Measurements from ENCODE around the gene CLIC1.
A peak's percentile ranks its signal among the peaks of the same experiment; 100 is the strongest.
"Not testable (repeated sequence)": the region's sequence is repeated elsewhere in the genome, so short reads cannot be mapped to it uniquely, and the experiment has no call there.

The CLIC1 gene

DNA sequence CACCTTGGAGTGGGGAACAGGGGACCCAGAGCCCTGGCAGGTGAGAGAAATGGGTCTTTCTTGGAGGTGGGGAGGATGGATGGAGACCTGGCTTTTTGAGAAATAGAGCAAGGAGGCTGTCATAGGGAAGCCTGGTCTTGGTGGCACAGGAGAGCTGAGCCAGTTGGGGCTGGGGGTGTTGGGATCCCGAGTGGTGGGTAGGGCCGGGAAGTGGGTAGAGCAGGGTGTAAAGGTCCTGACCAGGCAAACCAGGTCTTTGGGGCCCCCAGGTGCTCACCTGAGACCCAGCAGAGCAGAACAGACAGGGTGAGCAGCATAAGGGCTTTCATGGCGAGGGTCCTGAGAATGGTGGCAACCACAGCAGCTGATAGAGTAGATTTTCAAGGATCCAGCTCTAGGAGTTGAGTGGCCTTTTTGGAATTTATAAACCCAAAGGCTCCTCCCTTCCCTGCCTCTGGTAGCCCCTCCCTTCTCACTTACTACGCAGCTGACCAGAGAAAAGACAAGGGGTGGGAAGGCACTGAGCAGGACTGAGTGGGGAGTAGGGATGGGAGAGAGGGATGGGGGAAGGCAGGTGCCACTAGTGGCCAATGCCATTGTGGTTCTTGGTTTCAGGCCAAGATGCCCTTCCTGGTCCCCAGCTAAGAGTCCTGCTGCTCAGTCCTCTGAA lies 14.8 kb downstream of the CLIC1 start, which contains the start of gene LY6G6C:
Gene LY6G6C (minus strand): TSS at position 396 of the 670 bp plus-strand sequence. CDS start 67 bp downstream, at position 329.
- no peak for DNase-seq

DNA sequence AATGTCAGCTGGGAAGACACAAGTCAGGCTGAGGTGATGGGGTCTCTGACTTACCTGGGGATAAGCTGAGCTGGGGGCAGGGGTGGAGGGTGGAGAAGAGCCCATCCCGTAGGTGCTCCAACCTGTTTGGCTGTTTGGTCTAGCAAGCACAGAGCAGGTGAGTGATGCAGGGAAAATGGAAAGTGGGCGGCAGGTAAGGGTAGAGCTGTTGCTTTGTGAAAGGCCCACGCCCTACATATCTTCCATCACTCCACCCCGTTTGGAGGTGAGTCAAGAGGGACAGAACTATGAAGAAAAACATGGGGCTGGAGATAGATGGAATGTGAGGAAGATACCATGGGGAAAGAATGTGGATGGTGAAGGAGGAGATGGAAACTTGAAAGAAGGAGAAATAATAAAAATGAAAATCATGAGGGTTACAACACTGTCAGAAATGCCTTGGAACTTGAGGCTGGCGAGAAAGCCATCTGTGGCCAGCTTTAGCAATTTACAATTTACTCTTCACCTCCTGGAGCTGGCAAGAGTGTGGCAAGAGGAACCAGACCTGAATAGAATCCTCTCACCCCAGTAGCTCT lies 16.0 kb downstream of the CLIC1 start:
- DNase-seq, result no peak

DNA sequence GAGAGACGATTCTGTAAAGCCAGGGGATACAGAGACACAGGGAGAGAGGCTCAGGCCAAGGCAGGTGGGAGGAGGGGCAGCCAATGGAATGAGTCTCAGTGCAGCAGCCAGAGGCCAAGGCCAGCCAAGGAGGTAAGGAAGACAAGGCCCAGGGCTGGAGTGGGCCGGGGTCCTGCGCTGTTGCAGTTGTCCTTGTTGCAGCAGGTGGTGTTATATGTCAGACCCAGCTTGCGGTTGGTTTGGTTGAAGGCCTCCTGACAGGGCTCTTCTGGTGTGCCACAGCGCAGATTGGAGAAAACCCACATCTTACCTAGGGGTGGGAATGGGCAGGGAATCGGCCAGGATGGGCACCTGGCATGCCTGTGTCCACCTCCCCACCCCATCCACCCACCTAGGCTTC lies 17.3 kb downstream of the CLIC1 start:
- DNase-seq, result no peak

DNA sequence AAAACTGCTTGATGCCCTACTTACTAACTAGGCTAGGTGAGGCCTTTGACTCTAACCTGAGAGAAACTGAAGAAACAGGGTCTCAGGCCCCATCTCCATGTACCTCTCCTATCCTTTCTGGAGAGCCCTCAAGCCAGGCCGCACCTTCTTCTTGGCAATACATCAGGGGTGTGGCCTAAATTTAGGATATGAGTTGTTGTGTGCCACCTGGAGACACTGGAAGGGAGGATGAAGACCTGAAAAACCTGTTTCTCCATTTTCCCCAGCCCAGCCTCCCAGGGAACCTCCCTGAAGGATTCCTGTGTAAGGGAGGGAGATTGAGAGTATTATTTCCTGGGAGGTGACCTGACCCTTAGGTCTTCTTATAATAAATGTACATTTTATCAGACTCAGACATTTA lies 18.1 kb downstream of the CLIC1 start:
- DNase-seq, result no peak

DNA sequence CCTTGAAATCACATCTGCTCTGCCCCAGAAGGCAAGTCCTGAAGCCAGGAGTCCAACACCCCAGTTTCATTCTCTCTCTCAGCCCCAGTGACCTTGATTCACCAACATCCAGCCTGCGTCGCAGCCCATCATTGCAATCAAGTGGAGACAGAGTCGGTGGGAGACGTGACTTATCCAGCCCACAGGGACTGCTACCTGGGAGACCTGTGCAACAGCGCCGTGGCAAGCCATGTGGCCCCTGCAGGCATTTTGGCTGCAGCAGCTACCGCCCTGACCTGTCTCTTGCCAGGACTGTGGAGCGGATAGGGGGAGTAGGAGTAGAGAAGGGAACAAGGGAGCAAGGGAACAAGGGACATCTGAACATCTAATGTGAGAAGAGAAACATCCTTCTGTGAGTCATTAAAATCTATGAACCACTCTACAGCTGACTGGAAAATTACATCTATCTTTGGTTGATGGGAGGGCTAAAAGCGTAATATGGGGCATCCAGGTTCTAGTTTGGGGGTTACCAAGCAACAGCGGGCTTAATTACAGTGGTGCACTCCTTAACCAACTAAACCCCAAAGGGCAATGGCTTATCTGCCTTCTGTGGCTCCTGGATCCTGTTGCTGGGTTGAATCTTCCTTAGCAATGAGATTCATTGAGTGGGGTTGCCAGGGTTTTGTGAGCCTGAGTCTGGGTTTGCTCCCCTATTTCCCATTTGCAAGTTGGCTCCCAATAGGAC lies 18.7 kb downstream of the CLIC1 start:
- DNase-seq, result no peak

DNA sequence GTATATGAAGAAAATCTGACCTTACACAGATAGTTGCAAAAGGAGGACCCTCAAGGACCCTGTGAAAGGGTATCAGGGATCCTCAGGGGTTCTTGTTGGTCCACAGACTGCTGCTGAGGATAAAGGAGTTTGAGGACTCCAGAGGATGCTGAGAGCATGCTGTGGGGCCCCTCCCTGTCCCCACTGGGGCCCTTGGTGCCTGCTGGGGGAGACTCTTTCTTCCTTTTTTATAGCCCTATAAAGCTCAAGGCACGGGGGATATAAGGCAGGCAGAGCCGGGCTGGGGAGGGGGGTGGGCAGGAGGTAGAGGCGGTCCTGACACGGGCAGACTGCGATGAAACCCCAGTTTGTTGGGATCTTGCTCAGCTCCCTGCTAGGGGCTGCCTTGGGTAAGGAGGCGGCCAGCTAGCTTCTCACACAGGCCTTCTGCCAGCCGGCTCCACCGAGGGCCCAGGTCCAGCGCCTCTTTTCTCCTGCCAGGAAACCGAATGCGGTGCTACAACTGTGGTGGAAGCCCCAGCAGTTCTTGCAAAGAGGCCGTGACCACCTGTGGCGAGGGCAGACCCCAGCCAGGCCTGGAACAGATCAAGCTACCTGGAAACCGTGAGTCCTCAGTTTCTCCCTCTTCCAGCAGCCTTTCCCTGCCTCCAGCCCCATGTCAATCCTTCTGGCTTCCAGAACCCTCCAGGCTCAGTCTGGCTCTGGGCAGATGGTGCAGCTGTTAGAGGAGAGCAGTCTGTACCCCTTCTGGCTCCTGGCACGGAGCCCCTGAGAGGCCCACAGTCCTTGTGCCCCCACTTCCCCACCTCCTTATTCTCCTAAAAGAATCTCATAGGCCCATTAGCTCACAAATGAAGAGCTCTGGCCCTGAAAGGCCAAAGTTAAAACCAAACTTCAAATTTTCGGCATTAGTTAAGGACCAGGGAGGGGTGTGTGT lies 21.0 kb downstream of the CLIC1 start, which contains the start of gene LY6G6D:
Gene LY6G6D (plus strand): TSS at position 327 of the 937 bp plus-strand sequence. CDS start 8 bp downstream, at position 335.
- no peak for DNase-seq

DNA sequence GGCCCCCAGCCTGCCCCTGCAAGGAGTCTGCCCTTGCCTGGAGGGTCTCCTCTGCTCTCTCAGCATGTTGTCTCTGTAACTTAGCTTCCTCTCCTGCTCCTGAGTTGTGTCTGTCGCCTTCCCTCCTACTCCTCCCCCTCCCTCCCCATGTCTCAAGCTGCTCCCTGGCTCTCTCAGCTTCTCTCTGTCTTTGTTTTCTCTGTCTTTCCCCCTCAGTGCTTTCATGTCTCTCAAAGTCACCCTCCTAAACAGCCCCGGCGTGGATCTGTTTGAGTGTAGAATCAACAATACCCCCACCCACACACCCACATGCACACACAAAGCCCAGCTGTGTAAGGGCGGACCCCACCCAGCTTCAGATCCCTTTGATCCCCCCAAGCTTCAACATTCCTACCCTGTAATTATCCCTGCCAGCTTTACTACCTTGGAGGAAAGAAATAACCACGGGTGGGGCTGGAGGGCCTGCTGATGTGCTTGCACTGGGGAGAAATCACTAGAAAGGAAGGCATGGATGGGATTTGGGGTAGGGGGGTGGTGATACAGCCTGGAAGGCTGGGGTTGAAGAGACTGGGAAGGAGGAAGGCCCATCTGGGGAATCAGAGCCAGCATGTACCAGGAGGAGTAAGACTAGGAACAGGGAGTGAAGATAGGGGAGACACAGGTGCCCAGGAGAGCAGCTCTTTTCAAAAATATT lies 22.2 kb downstream of the CLIC1 start:
- no peak for DNase-seq

DNA sequence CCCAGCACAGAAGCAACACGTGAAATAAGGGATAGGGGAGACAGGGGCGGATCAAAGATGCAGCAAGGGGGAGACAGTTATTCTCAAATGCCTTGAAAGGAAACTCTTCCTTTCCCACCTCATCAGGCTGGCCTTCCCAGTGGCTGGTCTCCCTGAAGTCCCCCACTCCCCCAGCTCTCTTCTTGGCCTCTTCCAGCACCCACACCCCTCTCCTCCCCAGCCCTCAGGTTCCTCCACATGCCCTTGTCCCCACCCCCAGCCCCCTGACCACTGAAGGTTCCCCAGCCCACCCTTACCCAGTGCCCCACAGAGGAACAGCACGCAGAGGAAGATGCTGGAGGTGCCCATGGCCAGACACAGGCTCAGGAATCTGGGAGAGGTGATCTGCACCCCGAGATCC lies 22.9 kb downstream of the CLIC1 start:
- no peak for DNase-seq

DNA sequence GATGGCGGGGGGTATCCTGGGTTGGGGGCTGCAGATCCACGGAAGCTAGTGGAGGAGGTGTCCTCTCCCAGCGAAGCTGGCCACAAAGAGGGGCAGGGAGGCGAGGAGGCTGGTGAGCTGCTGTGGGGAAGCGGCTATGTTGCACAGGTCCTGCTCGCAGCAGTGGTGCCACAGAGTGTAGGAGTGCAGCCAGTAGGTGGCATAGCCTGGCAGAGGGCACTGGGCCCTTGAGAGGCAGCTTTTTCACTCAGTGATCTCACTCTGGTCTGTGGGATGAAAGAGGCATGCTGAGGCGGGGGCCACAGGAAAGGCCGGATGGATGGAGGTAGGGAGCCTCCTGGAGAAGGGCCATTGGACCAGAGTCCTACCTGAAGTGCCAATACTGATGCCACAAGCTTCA lies 24.0 kb downstream of the CLIC1 start:
- DNase-seq, result no peak

DNA sequence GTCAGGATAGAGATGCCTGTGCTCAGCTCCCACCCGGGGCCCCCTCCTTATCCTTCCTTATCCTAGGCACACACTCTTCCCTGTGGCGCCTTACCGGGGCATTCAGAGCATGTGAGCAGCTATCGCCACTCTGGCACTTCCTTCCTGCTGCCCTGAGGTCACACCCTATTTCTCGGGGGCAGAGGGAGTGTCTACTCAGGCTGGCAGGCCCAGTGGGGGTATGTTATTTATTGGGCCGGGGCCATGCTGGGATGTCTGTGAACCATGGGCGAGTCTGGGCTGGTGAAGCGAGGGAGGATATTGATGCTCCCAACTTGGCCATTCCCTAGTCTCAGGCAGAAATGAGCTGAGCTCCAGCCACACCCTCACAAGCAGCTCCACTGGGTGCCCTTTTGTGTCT lies 25.1 kb downstream of the CLIC1 start:
- DNase-seq, result no peak

DNA sequence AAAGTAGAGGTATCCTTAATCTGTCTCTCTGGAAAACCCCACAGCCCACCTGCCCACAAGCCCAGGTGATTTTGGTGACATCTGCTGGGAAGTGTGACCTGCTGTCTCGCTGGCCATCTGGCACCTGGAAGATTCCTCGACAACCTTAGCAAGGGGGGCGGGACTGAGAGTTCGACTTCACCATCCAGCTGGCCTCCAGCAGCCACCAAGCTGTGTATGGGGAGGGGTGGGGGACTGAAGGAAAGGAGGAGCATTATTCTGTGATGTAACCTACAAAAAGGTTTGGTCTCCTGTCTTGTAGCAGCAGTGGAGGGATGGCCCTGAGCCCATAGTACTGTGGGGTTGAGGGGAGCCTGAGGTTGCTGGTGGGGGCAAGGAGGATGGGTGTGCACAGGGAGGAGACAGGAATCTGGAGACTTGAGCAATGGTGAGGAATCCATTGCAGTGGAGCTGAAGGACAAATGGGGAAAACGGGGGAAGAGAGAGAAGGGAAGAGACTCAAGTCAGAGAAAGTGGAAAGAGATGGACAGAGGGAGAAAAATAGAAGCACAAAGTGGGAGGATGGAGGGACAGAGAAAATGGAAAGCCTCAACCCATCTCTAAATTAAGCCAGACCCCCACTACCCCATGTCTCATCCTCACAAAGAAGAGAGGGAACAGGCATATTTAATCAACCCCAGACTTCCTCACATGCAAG lies 25.7 kb downstream of the CLIC1 start:
- DNase-seq, result no peak

DNA sequence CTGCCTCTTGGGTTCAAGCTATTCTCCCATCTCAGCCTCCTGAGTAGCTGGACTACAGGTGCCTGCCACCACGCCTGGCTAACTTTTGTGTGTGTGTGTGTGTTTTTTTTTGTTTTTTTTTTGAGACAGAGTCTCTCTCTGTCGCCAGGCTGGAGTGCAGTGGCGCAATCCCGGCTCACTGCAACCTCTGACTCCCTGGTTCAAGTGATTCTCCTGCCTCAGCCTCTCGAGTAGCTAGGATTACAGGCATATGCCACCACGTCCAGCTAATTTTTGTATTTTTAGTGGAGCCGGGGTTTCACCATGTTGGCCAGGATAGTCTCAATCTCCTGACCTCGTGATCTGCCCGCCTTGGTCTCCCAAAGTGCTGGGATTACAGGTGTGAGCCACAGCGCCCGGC lies 27.2 kb downstream of the CLIC1 start:
- not testable (repeated sequence) for DNase-seq

DNA sequence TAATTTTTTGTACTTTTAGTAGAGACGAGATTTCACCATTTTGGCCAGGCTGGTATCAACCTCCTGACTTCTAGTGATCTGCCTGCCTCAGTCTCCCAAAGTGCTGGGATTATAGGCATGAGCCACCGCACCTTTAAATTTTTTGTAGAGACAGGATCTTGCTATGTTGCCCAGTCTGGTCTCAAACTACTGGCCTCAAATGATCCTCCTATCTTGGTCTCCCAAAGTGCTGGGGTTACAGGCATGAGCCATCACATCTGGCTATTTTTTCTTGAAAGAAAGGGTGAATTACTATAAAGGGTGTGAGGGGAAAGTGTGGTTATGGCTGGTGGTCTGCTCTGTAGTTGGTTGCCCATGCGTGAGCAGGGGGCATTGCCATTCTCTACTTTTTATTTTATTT lies 28.1 kb downstream of the CLIC1 start:
- no peak for DNase-seq

DNA sequence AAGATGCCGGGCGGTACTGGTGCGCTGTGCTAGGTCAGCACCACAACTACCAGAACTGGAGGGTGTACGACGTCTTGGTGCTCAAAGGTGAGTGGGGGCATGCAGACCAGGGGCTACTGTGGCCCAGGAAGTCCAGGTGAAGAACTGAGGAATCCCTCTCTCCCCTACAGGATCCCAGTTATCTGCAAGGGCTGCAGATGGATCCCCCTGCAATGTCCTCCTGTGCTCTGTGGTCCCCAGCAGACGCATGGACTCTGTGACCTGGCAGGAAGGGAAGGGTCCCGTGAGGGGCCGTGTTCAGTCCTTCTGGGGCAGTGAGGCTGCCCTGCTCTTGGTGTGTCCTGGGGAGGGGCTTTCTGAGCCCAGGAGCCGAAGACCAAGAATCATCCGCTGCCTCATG lies 28.6 kb downstream of the CLIC1 start:
- no peak for DNase-seq

DNA sequence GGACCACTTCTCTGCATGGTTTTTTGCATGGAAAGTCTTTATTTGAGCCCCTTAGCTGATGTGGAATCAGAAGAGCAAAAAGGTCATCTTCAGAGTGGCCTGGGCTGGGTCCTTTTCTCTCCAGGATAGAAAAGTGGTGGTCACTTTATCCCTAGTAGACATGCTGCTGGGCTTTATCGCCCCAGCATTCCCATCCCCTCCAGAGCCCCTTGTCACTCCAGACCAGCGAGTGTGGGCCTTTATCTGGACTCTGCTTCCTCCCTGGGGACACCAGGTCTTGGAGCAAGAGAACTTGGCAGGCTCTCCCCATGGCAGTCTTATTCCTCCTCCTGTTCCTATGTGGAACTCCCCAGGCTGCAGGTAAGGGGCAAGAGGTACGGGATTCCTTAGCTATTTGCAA lies 29.7 kb downstream of the CLIC1 start, which contains the start of gene LY6G6F:
Gene LY6G6F (plus strand): TSS at position 268 of the 400 bp plus-strand sequence. CDS start 41 bp downstream, at position 309.
- DNase-seq, result no peak

DNA sequence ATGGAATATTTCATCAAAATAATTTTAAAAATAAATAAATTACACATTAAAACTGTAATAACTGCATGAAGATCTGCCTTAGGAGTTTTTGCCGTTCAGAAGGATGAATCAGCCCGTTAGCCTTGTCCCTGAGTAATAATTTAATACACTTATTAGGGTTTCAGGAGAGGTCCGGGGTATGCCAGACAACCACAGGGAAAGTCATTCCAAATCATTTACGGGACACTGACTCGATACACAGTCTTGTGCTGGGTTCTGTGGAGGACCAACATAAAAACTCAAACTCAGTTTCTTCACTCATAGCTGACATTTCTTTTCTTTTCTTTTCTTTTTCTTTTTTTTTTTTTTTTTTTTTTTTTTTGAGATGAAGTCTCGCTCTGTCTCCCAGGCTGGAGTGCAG lies 30.4 kb downstream of the CLIC1 start:
- no peak for DNase-seq

DNA sequence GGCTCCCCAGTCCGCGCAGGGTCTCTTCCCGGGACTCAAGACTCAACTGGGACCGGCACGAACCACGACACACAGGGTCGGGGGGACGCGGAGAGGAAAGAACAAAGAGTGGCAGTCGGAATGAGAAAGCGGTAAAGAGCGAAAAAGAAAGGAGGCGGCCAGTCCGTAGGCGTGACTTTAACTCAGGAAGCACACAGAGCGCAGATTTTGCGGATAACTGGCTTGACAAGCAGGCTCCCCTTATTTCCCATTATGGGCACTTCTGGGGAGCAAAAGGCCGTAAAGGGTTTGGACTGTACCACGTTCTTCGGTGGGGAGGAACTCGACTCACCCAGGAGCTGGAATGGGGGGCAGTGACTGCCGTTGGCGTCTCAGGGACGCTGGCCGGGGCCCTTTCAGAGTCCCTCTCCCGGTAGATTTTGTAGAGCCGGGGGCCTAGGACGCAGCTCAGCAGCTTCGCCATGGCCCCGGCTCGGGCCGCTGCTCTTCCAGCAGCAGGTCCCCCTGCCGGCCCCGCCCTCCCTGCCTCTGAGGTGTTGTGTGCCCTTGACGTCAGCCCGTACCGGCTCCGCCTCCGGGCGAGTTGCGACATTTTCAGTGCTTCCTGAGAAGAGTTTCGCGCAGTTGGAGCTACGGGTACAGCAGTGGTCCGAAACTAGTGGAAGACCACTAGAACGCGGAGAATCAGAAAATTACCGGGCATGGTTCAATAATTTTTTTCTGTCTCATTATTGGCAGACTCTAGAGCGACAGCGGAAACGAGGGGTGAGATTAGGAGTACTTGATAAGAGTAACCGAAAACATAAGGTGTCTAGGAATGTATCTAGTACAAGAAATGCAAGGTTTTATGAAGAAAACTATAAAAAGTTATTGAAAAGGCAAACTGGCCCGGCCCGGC lies 33.3 kb downstream of the CLIC1 start, which contains the start of gene ABHD16A:
Gene ABHD16A (minus strand): TSS at position 506 of the 898 bp plus-strand sequence. CDS start 43 bp downstream, at position 463.
- peak; percentile 97 for DNase-seq

DNA sequence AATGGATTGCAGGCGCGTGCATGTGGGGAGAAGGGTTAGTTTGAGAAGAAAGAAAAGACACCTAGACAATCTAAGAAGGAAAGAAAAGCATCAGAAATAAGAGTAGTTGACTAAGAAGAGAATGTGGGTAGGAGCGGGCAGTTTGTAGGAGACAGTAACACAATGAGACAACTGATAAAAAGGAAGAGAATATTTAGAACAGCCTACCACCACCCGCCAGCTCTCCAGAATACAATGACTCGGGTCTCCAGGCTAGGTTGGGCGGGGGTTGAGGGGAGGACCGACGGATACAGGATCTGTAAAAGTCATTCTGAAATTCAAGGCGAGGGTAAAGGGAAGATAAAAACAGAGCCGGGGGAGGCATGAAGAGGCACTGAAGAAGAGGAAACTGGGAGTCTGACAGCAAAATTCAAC lies 33.9 kb downstream of the CLIC1 start:
- no peak for DNase-seq

DNA sequence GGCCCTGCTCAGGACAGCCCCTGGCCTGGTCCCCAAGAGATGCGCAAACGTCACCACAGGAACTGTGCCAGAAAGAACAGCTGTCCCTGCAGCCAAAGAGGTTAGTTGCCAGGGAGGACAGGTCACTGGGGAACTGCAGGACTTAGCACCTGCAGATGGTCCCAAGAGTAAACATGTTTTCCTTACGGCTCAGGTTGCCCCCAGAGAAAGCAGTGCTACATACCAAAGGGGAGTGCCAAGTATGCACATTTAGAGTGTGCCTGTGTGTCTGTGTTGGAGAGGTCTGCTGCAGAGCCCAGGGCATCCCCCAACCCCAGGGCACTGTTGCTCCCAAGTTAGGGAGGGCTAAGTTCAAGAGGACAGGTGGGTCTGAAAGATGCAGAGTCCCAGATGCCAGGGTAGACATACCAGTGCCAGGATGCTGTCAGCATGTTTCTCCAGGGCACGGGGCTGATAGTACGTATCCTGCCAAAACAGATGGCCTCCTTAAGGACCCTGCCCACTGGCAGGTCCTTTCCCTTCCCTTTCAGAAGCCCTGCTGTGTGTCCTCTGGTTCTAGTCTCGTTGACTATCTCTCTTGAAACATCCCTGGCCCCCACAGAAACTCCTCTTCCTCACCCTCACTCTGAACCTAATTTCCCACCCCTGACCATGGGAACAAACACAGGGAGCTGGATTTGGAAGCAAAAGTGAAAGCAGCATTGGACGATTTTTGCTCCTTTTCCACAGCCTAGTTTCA lies 34.5 kb downstream of the CLIC1 start:
- DNase-seq, result no peak
